ENCODE results near the gene BTBD9.
"Not testable (repeated sequence)": the region's sequence is repeated elsewhere in the genome, so short reads cannot be mapped to it uniquely, and the experiment has no call there.

The BTBD9 gene

DNA sequence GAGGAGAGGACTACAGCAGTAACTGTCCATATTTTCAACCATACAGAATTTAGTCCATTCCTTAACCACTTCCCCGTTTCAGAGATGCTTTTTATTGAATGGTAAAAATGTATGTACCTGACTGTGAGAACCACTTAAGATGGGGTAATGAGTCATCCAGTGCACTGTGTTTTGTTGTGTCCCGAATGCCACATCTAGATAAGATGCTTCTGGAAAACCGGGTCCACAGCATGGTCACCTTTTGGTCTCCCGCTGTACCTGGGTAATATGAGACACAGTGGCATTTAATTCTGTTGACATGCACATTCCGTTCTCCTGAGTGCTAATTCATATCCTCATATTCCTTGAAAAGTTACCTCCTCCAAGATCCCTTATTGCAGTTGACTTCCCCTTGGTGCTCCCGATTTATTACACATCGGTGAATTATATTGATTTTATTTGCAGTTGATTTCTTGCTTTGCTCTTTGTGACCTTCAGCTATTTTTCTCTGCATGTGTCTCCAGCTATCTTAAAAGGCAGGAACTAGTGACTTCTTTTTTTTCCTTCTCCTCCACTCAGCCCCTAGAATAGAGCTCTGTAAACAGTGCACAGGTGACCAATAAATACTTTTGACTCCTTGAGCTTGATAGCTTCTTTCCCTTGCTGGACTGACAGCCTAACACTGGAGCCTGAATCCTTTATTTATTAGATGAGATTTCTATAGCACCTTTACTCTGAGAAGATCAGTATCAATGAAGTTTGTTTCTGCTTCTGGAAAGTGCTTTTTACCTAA, 505.6 kb downstream of the BTBD9 start:
- no peak for DNase-seq

GRCh38 chr6:38131527-38131965, 508.2 kb downstream of the BTBD9 start:
- peak; percentile 97 for DNase-seq

GRCh38 chr6:38127284-38127683, 512.4 kb downstream of the BTBD9 start:
- no peak for DNase-seq

DNA sequence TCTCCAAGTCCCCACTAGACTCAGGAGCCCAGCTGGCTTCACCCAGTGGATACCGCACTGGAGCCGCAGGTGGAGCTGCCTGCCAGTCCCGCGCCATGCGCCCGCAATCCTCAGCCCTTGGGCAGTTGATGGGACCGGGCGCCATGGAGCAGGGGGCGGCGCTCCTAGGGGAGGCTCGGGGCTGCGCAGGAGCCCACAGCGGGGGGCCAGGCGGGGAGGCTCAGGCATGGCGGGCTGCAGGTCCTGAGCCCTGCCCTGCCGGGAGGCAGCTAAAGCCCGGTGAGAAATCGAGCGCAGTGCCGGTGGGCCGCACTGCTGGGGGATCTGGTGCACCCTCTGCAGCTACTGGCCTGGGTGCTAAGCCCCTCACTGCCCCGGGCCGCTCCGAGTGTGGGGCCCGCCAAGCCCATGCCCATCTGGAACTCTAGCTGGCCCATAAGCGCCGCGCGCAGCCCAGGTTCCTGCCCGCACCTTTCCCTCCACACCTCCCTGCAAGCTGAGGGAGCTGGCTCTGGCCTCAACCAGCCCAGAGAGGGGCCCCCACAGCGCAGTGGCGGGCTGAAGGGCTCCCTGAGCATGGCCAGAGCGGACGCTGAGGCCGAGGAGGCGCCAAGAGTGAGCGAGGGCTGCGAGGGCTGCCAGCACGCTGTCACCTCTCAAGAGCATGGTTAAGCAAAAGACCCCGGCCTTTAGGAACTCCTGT, 515.4 kb downstream of the BTBD9 start:
- not testable (repeated sequence) for DNase-seq

DNA sequence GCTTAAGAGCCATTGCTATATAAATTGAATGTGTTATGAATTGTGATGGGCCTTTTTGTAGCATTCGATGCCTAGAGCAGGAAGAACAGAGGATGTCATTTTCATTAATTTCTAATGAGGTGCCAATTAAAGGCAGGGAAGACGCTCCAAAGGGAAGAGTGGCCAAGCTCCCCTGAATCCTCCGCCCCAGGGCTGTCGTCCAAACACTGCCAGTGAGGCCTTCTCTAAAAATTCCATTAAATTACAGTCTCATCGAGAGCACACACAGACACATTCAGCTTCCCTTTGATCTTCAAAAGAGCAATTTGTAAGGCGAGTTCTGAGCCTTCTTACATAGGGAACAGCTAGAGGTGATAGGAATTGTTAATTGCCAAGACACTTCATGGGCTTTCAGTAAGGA, 520.2 kb downstream of the BTBD9 start:
- no peak for DNase-seq

DNA sequence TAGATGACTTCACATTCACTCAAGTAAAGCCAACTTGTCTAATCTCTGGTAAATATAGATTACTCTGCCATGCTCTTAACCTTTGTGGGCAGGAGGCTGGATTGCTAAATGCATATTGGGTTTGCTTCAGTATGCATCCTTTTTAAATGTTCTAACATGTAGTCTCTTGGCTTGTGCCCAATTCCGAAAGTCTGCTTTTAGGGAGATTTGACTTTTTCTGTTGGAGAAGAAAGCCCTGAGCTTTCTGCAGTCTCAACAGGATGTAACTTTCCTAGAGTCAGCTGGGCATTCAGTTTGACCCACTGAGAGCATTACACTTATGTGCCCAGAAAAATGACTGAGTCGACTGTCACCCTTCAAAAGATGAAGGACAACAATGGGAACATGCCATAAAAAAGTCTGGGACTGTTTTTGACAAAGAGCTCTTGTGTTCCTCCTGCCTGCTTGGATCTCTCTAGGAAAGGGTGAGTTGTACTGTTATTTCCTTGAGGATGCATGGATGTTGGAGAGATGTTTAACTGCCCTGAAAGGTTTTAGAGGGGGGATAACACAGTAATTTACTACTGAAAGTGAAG, 520.9 kb downstream of the BTBD9 start:
- DNase-seq: no peak
